Upper lobe of right lung (tissue), 1 donor: Measurements from ENCODE around the gene FGGY. TPM values are rescaled to one million over a fixed set of nuclear protein-coding genes. Genes with fewer than 3 reads are reported as not detected.

Experiments
- ATAC-seq: fragments of 200-7000 bp; cut with Tn5 transposase; one replicate; pipeline ENCODE4 v1.9.1; 2020; ENCODE audit warnings: mild to moderate bottlenecking, moderate library complexity
- DNase-seq: peaks from one replicate; pipeline ENCODE4 v3.0.0-alpha.2; 2020
- H3K27ac ChIP-seq: fragments of 200-600 bp; one replicate; pipeline ENCODE4 v1.8.0; 2022
- H3K27me3 ChIP-seq: fragments of 200-600 bp; one replicate; pipeline ENCODE4 v1.8.0; 2022; ENCODE audit warnings: mild to moderate bottlenecking
- H3K36me3 ChIP-seq: fragments of 200-600 bp; one replicate; pipeline ENCODE4 v1.8.0; 2022
- H3K4me1 ChIP-seq: fragments of 200-600 bp; one replicate; pipeline ENCODE4 v1.8.0; 2022
- H3K4me3 ChIP-seq: fragments of 200-600 bp; one replicate; pipeline ENCODE4 v1.8.0; 2022; ENCODE audit warnings: mild to moderate bottlenecking
- H3K9me3 ChIP-seq: fragments of 200-600 bp; one replicate; pipeline ENCODE4 v1.8.0; 2022
- CTCF ChIP-seq: fragments of 200-600 bp; IDR thresholded peaks from one replicate; pipeline ENCODE4 v1.8.0; 2022; ENCODE audit warnings: antibody characterized with exemption
- intact Hi-C: fragments of 100-400 bp; cut with DNase I; formaldehyde crosslinking; loops from one replicate; pipeline ENCODE4 v1.11.0; 2022
- total RNA-seq: library from RNA; stranded (reverse); fragmentation: NEBNext Ultra II Directional; extraction: Animal tissue kit (Norgen Biotek cat#: 25700); gene quantifications from one replicate; pipeline ENCODE4 v1.2.1, GENCODE V29; 2021
- donor health status: DM: no; HTN: yes; CAD: no; lungs with severe emphysema.

The FGGY gene
- total RNA-seq, 1 donor from 2014 or later: 39.2 TPM

GRCh38 chr1:59666106-59666505, 369.2 kb downstream of the FGGY start:
- DNase-seq: no peak
- Histone ChIP-seq H3K36me3 (no peaks in the 10 kb centered on the region), H3K27me3 (no peaks in the 10 kb centered on the region), H3K4me3 (no peak overlapping the region), H3K4me1 (peaks cover 6% of the 10 kb centered on the region), H3K9me3 (no peaks in the 10 kb centered on the region), H3K27ac (no peak overlapping the region)
- no peak for ATAC-seq
- intact Hi-C loops: no loop called here
- TF ChIP-seq CTCF: no peak

- Histone ChIP-seq H3K4me1 (peaks cover 6% of the 10 kb centered on the region), H3K27me3 (no peaks in the 10 kb centered on the region), H3K9me3 (no peaks in the 10 kb centered on the region), H3K27ac (no peak overlapping the region), H3K4me3 (no peak overlapping the region), H3K36me3 (no peaks in the 10 kb centered on the region)
- DNase-seq: no peak
- TF ChIP-seq CTCF: no peak
- no peak for ATAC-seq
- intact Hi-C loops: no loop called here
Measured at GRCh38 chr1:59667020-59667419, 370.1 kb downstream of the FGGY start.

GRCh38 chr1:59669752-59670312, 372.9 kb downstream of the FGGY start:
- no peak for ATAC-seq
- no peak overlapping the region for H3K4me3 ChIP-seq
- H3K9me3 ChIP-seq: no peaks in the 10 kb centered on the region
- H3K27me3 ChIP-seq: no peaks in the 10 kb centered on the region
- H3K4me1 ChIP-seq: peaks cover 19% of the 10 kb centered on the region
- intact Hi-C loops: no loop called here
- H3K27ac ChIP-seq: no peak overlapping the region
- H3K36me3 ChIP-seq: no peaks in the 10 kb centered on the region
- no peak for TF ChIP-seq CTCF
- no peak for DNase-seq

- H3K27ac ChIP-seq: no peak overlapping the region
- DNase-seq: no peak
- H3K4me3 ChIP-seq: no peak overlapping the region
- no peaks in the 10 kb centered on the region for H3K27me3 ChIP-seq
- ATAC-seq: peak; percentile 6
- H3K36me3 ChIP-seq: no peaks in the 10 kb centered on the region
- no peaks in the 10 kb centered on the region for H3K9me3 ChIP-seq
- no peak for TF ChIP-seq CTCF
- intact Hi-C loops: no loop called here
- H3K4me1 ChIP-seq: peaks cover 27% of the 10 kb centered on the region
Measured at GRCh38 chr1:59670662-59671061, 373.8 kb downstream of the FGGY start.

- no peak for ATAC-seq
- H3K9me3 ChIP-seq: no peaks in the 10 kb centered on the region
- no peak overlapping the region for H3K4me3 ChIP-seq
- H3K4me1 ChIP-seq: peaks cover 28% of the 10 kb centered on the region
- DNase-seq: no peak
- no peaks in the 10 kb centered on the region for H3K27me3 ChIP-seq
- intact Hi-C loops: no loop called here
- H3K36me3 ChIP-seq: no peaks in the 10 kb centered on the region
- no peak for TF ChIP-seq CTCF
- H3K27ac ChIP-seq: no peak overlapping the region
Measured at GRCh38 chr1:59671066-59671952, 374.4 kb downstream of the FGGY start.
